ENCODE data around the gene MAP7D2. TPM values are rescaled to one million over a fixed set of nuclear protein-coding genes. Genes with fewer than 3 reads are reported as not detected.

The MAP7D2 gene
- total and polyA plus RNA-seq, 3 experiments from 2014 or later: 0.12 to 0.53 (median 0.28) TPM

DNA sequence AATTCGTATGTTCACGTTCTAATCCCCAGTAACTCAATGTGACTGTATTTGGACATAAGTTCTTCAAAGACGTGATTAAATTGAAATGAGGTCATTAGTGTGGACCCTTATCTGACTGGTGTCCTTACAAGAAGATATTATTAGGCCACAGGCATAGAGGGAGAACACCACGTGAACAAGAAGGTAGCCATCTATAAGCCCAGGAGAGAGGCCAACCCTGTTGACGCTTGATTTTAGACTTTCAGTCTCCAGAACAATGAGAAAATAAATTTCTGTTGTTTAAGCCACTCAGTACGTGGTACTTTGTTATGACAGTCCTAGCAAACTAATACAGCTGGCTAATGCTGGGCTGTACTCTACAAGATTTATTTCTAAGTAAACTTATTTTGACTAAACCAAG is 26.4 kb upstream of the MAP7D2 start:
- Mint-ChIP-seq H3K4me3 (peak overlapping the region in 6 of 7 donors; percentile 23 to 95 (median 64)), H3K36me3 (peaks cover 0 to 17% (median 2%) of the 10 kb centered on the region in 3 donors), H3K27ac (peak overlapping the region in 7 of 8 donors; percentile 15 to 87 (median 55)), H3K4me1 (peaks cover 23 to 36% (median 27%) of the 10 kb centered on the region in 3 donors), H3K9me3 (no peaks in the 10 kb centered on the region), H3K27me3 (peaks cover 0 to 1% of the 10 kb centered on the region in 2 donors)
- H3K27me3 ChIP-seq (ENCODE audit: insufficient read depth, low read length, poor library complexity, severe bottlenecking): no peaks in the 10 kb centered on the region
- no peak overlapping the region for H3K4me3 ChIP-seq (ENCODE audit: low read length)
- no peaks in the 10 kb centered on the region for H3K9me3 ChIP-seq (ENCODE audit: low read length)
- CTCF ChIA-PET: no interaction called here
- H3K36me3 ChIP-seq (ENCODE audit: insufficient read depth, low read length): no peaks in the 10 kb centered on the region
- no peak for DNase-seq
- peaks cover 18% of the 10 kb centered on the region for H3K4me1 ChIP-seq (ENCODE audit: insufficient read depth, low read length)
- H3K27ac ChIP-seq (ENCODE audit: low read depth, low read length): no peak overlapping the region
- POLR2A ChIA-PET: no interaction called here

DNA sequence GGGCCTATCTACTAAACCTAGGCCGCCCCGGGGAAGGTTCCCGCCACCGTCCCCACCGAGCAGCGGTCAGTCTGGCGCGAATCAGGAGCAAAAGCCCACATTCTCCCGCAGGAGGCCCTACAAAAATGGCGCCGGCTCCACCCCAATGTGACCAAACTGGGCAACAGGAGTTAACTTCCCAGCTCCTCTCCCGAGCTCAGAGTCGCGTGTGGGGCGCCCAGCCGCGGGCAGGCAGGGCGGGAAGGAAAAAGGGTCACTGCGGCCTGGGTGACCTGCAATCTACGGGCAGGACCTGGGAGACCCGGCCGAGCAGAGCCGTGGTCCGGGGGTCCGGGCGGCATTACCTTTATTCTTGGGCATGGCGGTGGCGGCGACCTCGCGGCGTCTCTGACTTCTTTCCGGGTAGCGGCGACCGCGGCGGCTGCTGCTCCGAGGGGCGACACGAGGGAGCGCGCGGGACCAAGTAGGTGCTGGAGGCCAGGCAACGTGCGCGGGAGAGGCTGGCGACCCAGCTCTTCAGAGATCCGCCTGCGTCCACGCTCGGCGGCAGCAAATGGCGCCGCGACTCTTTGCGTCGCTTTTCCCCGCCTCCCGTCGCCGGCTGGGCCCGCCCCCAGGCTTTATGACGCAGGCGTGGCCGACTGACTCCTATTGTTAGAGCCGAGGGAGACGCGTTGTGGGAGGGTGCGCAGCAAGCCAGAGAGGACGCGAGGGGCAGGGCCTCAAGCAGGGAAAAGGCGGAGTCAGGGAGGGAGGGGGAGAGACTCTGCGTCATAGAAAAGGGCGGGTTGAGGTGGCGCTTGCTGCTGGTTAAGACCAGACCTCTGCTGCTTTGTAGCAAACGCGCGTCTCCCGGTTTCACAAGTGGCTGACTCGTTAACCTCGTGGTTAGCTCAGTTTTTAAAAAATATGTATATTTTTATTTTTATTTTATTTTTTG is 24.8 kb upstream of the MAP7D2 start, which contains the start of gene EIF1AX:
Gene EIF1AX (minus strand): TSS at position 558 of the 940 bp plus-strand sequence. CDS start 198 bp downstream, at position 360.
- Histone ChIP-seq H3K4me3 (ENCODE audit: low read length) (peak within 1 kb of the TSS; percentile 82), H3K36me3 (ENCODE audit: insufficient read depth, low read length) (peaks cover 3% of the 10 kb centered on the region), H3K27me3 (ENCODE audit: insufficient read depth, low read length, poor library complexity, severe bottlenecking) (no peaks in the 10 kb centered on the region), H3K4me1 (ENCODE audit: insufficient read depth, low read length) (peaks cover 18% of the 10 kb centered on the region), H3K27ac (ENCODE audit: low read depth, low read length) (peak within 1 kb of the TSS; percentile 72), H3K9me3 (ENCODE audit: low read length) (no peaks in the 10 kb centered on the region)
- H3K36me3 Mint-ChIP-seq: peaks cover 0 to 26% (median 0%) of the 10 kb centered on the region in 3 donors
- H3K27me3 Mint-ChIP-seq: no peaks in the 10 kb centered on the region
- H3K9me3 Mint-ChIP-seq: no peaks in the 10 kb centered on the region
- peaks cover 32 to 48% (median 32%) of the 10 kb centered on the region in 3 donors for H3K4me1 Mint-ChIP-seq
- ChIA-PET CTCF (interaction anchor here (0.6 kb wide), 1 partner anchor 329 kb away, joined by 3 read pairs; no protein-coding TSS in a partner anchor), POLR2A (no interaction called here)
- peak; percentile 90 to 100 (median 98) for DNase-seq
- H3K27ac Mint-ChIP-seq: peak within 1 kb of the TSS; percentile 88 to 98 (median 96)
- peak within 1 kb of the TSS; percentile 85 to 99 (median 94) for H3K4me3 Mint-ChIP-seq

DNA sequence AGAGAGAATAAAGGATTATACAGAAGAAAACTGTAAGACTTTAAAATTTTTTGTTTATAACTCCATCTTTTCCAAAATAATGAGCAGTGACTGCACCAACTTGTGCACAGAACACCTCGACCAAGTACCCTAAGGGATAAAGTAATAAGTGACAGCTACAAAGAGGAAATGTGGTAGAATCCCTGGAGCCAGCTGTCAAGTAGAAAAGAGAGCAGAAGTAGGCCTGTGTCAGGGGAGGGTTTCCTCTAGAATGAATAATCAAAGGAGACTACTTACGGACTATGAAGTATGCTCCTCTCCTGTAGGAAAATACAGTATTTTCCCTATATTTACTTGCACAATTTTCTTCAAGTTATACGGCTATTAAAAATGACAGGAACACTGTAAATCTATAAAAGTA is 23.7 kb upstream of the MAP7D2 start:
- Histone ChIP-seq H3K36me3 (ENCODE audit: insufficient read depth, low read length) (peaks cover 5% of the 10 kb centered on the region), H3K27ac (ENCODE audit: low read depth, low read length) (peak overlapping the region; percentile 72), H3K4me1 (ENCODE audit: insufficient read depth, low read length) (peaks cover 18% of the 10 kb centered on the region), H3K9me3 (ENCODE audit: low read length) (no peaks in the 10 kb centered on the region), H3K27me3 (ENCODE audit: insufficient read depth, low read length, poor library complexity, severe bottlenecking) (no peaks in the 10 kb centered on the region), H3K4me3 (ENCODE audit: low read length) (peak overlapping the region; percentile 82)
- POLR2A ChIA-PET: no interaction called here
- H3K9me3 Mint-ChIP-seq: no peaks in the 10 kb centered on the region
- peak overlapping the region; percentile 85 to 99 (median 94) for H3K4me3 Mint-ChIP-seq
- peaks cover 42 to 59% (median 43%) of the 10 kb centered on the region in 3 donors for H3K4me1 Mint-ChIP-seq
- CTCF ChIA-PET: no interaction called here
- DNase-seq: no peak
- H3K27ac Mint-ChIP-seq: peak overlapping the region in 7 of 8 donors; percentile 90 to 98 (median 96)
- H3K36me3 Mint-ChIP-seq: peaks cover 1 to 36% (median 6%) of the 10 kb centered on the region in 3 donors
- H3K27me3 Mint-ChIP-seq: no peaks in the 10 kb centered on the region

GRCh38 chrX:20139966-20140365 is 23.3 kb upstream of the MAP7D2 start:
- no peak for DNase-seq
- ChIA-PET POLR2A (interaction anchor here (0.5 kb wide), 1 partner anchor 763 kb away, joined by 6 read pairs; no protein-coding TSS in a partner anchor), CTCF (no interaction called here)
- peaks cover 18% of the 10 kb centered on the region for H3K4me1 ChIP-seq (ENCODE audit: insufficient read depth, low read length)
- H3K27ac ChIP-seq (ENCODE audit: low read depth, low read length): no peak overlapping the region
- Mint-ChIP-seq H3K27ac (peak overlapping the region in 6 of 8 donors; percentile 90 to 97 (median 96)), H3K36me3 (peaks cover 1 to 41% (median 8%) of the 10 kb centered on the region in 3 donors), H3K27me3 (no peaks in the 10 kb centered on the region), H3K9me3 (no peaks in the 10 kb centered on the region), H3K4me1 (peaks cover 43 to 63% (median 46%) of the 10 kb centered on the region in 3 donors), H3K4me3 (peak overlapping the region; percentile 85 to 99 (median 94))
- no peaks in the 10 kb centered on the region for H3K27me3 ChIP-seq (ENCODE audit: insufficient read depth, low read length, poor library complexity, severe bottlenecking)
- H3K4me3 ChIP-seq (ENCODE audit: low read length): peak overlapping the region; percentile 82
- peaks cover 5% of the 10 kb centered on the region for H3K36me3 ChIP-seq (ENCODE audit: insufficient read depth, low read length)
- no peaks in the 10 kb centered on the region for H3K9me3 ChIP-seq (ENCODE audit: low read length)

DNA sequence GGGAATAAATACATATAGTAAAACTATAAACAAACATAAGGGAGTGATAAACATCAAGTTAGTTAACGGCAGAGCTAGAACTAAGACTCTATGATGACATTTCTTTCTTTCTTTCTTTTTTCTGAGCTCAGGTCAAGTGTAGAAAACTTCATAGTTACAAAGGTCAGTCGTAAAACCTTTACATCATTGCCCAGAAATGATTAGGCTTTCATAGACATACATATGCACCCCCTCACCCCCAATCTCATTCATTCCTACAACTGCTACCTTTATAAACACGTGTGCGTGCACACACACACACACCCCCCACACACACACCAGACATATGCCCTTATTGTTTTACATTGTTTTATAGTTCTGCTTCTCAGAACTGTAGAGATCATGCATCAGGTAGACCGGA is 19.2 kb upstream of the MAP7D2 start:
- ChIA-PET POLR2A (no interaction called here), CTCF (no interaction called here)
- no peak overlapping the region for H3K4me3 Mint-ChIP-seq
- no peak for DNase-seq
- peaks cover 10% of the 10 kb centered on the region for H3K36me3 ChIP-seq (ENCODE audit: insufficient read depth, low read length)
- H3K4me3 ChIP-seq (ENCODE audit: low read length): no peak overlapping the region
- H3K27me3 ChIP-seq (ENCODE audit: insufficient read depth, low read length, poor library complexity, severe bottlenecking): no peaks in the 10 kb centered on the region
- H3K9me3 ChIP-seq (ENCODE audit: low read length): no peaks in the 10 kb centered on the region
- peaks cover 41 to 52% (median 45%) of the 10 kb centered on the region in 3 donors for H3K4me1 Mint-ChIP-seq
- peaks cover 3 to 66% (median 8%) of the 10 kb centered on the region in 3 donors for H3K36me3 Mint-ChIP-seq
- no peak overlapping the region for H3K27ac ChIP-seq (ENCODE audit: low read depth, low read length)
- H3K4me1 ChIP-seq (ENCODE audit: insufficient read depth, low read length): peaks cover 18% of the 10 kb centered on the region
- no peaks in the 10 kb centered on the region for H3K9me3 Mint-ChIP-seq
- H3K27ac Mint-ChIP-seq: peak overlapping the region in 4 of 8 donors; percentile 1 to 64 (median 24)
- no peaks in the 10 kb centered on the region for H3K27me3 Mint-ChIP-seq

GRCh38 chrX:20132666-20133065 is 16.0 kb upstream of the MAP7D2 start:
- H3K9me3 Mint-ChIP-seq: no peaks in the 10 kb centered on the region
- DNase-seq: no peak
- Histone ChIP-seq H3K9me3 (ENCODE audit: low read length) (no peaks in the 10 kb centered on the region), H3K4me3 (ENCODE audit: low read length) (no peak overlapping the region), H3K27me3 (ENCODE audit: insufficient read depth, low read length, poor library complexity, severe bottlenecking) (no peaks in the 10 kb centered on the region), H3K4me1 (ENCODE audit: insufficient read depth, low read length) (no peaks in the 10 kb centered on the region), H3K27ac (ENCODE audit: low read depth, low read length) (no peak overlapping the region), H3K36me3 (ENCODE audit: insufficient read depth, low read length) (peaks cover 10% of the 10 kb centered on the region)
- ChIA-PET POLR2A (no interaction called here), CTCF (no interaction called here)
- H3K27ac Mint-ChIP-seq: peak overlapping the region in 2 of 8 donors; percentile 15 to 25
- no peak overlapping the region for H3K4me3 Mint-ChIP-seq
- H3K4me1 Mint-ChIP-seq: peaks cover 22 to 32% (median 24%) of the 10 kb centered on the region in 3 donors
- H3K27me3 Mint-ChIP-seq: no peaks in the 10 kb centered on the region
- H3K36me3 Mint-ChIP-seq: peaks cover 8 to 72% (median 12%) of the 10 kb centered on the region in 3 donors

- Histone ChIP-seq H3K27me3 (ENCODE audit: insufficient read depth, low read length, poor library complexity, severe bottlenecking) (no peaks in the 10 kb centered on the region), H3K4me3 (ENCODE audit: low read length) (no peak overlapping the region), H3K36me3 (ENCODE audit: insufficient read depth, low read length) (peaks cover 5% of the 10 kb centered on the region), H3K9me3 (ENCODE audit: low read length) (no peaks in the 10 kb centered on the region), H3K4me1 (ENCODE audit: insufficient read depth, low read length) (no peaks in the 10 kb centered on the region), H3K27ac (ENCODE audit: low read depth, low read length) (no peak overlapping the region)
- Mint-ChIP-seq H3K36me3 (peaks cover under 1 to 53% (median 10%) of the 10 kb centered on the region in 3 donors), H3K27ac (peak overlapping the region in 3 of 8 donors; percentile 27 to 71 (median 67)), H3K9me3 (no peaks in the 10 kb centered on the region), H3K27me3 (no peaks in the 10 kb centered on the region), H3K4me3 (no peak overlapping the region), H3K4me1 (peaks cover 3 to 9% (median 9%) of the 10 kb centered on the region in 3 donors)
- no peak for DNase-seq
- POLR2A ChIA-PET: no interaction called here
- CTCF ChIA-PET: no interaction called here
Observed at GRCh38 chrX:20130357-20130756, 13.7 kb upstream of the MAP7D2 start.

GRCh38 chrX:20129547-20129946 is 12.8 kb upstream of the MAP7D2 start:
- POLR2A ChIA-PET: no interaction called here
- Mint-ChIP-seq H3K9me3 (no peaks in the 10 kb centered on the region), H3K36me3 (peaks cover 0 to 52% (median 10%) of the 10 kb centered on the region in 3 donors), H3K4me3 (no peak overlapping the region), H3K27me3 (no peaks in the 10 kb centered on the region), H3K4me1 (peaks cover 0 to 10% (median 6%) of the 10 kb centered on the region in 3 donors), H3K27ac (peak overlapping the region in 3 of 8 donors; percentile 11 to 46 (median 17))
- Histone ChIP-seq H3K36me3 (ENCODE audit: insufficient read depth, low read length) (peaks cover 5% of the 10 kb centered on the region), H3K4me3 (ENCODE audit: low read length) (no peak overlapping the region), H3K9me3 (ENCODE audit: low read length) (no peaks in the 10 kb centered on the region), H3K27ac (ENCODE audit: low read depth, low read length) (no peak overlapping the region), H3K4me1 (ENCODE audit: insufficient read depth, low read length) (no peaks in the 10 kb centered on the region), H3K27me3 (ENCODE audit: insufficient read depth, low read length, poor library complexity, severe bottlenecking) (no peaks in the 10 kb centered on the region)
- DNase-seq: no peak
- CTCF ChIA-PET: interaction anchor here (1.2 kb wide), 1 partner anchor 757 kb away, joined by 3 read pairs; no protein-coding TSS in a partner anchor

Data from CD8-positive, alpha-beta memory T cell (primary cell).